ENCODE measurements around the gene REEP5. TPM values are rescaled to one million over a fixed set of nuclear protein-coding genes. Genes with fewer than 3 reads are reported as not detected.
"Not testable (repeated sequence)": the region's sequence is repeated elsewhere in the genome, so short reads cannot be mapped to it uniquely, and the experiment has no call there.

The REEP5 gene
- total RNA-seq, 4 donors from 2014 or later: 65.7 to 91.6 (median 79.0) TPM

- 89% methylated on average over 3 of the region's 3 CpGs for WGBS
- no peak overlapping the region for H3K4me3 ChIP-seq
- peaks cover 32% of the 10 kb centered on the region for H3K36me3 ChIP-seq
- TF ChIP-seq POLR2A (IDR thresholded peaks at IDR 0.05) (no peak), EP300 (IDR thresholded peaks at IDR 0.05) (no peak), CTCF (IDR thresholded peaks at IDR 0.05) (no peak), POLR2AphosphoS5 (IDR thresholded peaks at IDR 0.05) (no peak)
- H3K27ac ChIP-seq: no peak overlapping the region
- H3K4me1 ChIP-seq: peaks cover 9% of the 10 kb centered on the region
- H3K9me3 ChIP-seq: no peaks in the 10 kb centered on the region
- DNase-seq (ENCODE audit: low spot score in 2 of 2): no peak
- no peaks in the 10 kb centered on the region for H3K27me3 ChIP-seq
Observed at GRCh38 chr5:112906637-112907036, 15.4 kb downstream of the REEP5 start.

GRCh38 chr5:112904996-112905395 lies 17.0 kb downstream of the REEP5 start:
- H3K36me3 ChIP-seq: peaks cover 39% of the 10 kb centered on the region
- DNase-seq (ENCODE audit: low spot score in 2 of 2); H3K4me3 ChIP-seq; H3K4me1 ChIP-seq; H3K27me3 ChIP-seq; H3K27ac ChIP-seq; H3K9me3 ChIP-seq: not testable (repeated sequence)
- 78% methylated on average over 3 of the region's 3 CpGs for WGBS

- no peaks in the 10 kb centered on the region for H3K27me3 ChIP-seq
- WGBS: 92% methylated on average over 3 of the region's 3 CpGs
- DNase-seq (ENCODE audit: low spot score in 2 of 2): no peak
- peaks cover 7% of the 10 kb centered on the region for H3K4me1 ChIP-seq
- H3K9me3 ChIP-seq: no peaks in the 10 kb centered on the region
- no peak overlapping the region for H3K4me3 ChIP-seq
- H3K36me3 ChIP-seq: peaks cover 51% of the 10 kb centered on the region
- TF ChIP-seq POLR2A (IDR thresholded peaks at IDR 0.05) (no peak), EP300 (IDR thresholded peaks at IDR 0.05) (no peak), CTCF (IDR thresholded peaks at IDR 0.05) (no peak), POLR2AphosphoS5 (IDR thresholded peaks at IDR 0.05) (no peak)
- H3K27ac ChIP-seq: no peak overlapping the region
Observed at GRCh38 chr5:112902561-112902960, 19.5 kb downstream of the REEP5 start.

- Histone ChIP-seq H3K27ac (no peak overlapping the region), H3K27me3 (no peaks in the 10 kb centered on the region), H3K9me3 (no peaks in the 10 kb centered on the region), H3K4me3 (no peak overlapping the region), H3K4me1 (no peaks in the 10 kb centered on the region), H3K36me3 (peaks cover 58% of the 10 kb centered on the region)
- no peak for DNase-seq (ENCODE audit: low spot score in 2 of 2)
- WGBS: 89% methylated on average over 3 of the region's 3 CpGs
- TF ChIP-seq EP300 (IDR thresholded peaks at IDR 0.05) (no peak), CTCF (IDR thresholded peaks at IDR 0.05) (no peak)
Observed at GRCh38 chr5:112895682-112896081, 26.3 kb downstream of the REEP5 start.

- WGBS: 96% methylated on average over 13 of the region's 13 CpGs
Observed at GRCh38 chr5:112892776-112893175, 29.3 kb downstream of the REEP5 start.

GRCh38 chr5:112892066-112892465 lies 30.0 kb downstream of the REEP5 start:
- peaks cover 46% of the 10 kb centered on the region for H3K36me3 ChIP-seq

More at GRCh38 chr5:112892776-112893175, 29.3 kb downstream of the REEP5 start:
- Histone ChIP-seq H3K27ac (no peak overlapping the region), H3K4me3 (no peak overlapping the region), H3K27me3 (no peaks in the 10 kb centered on the region), H3K36me3 (peaks cover 45% of the 10 kb centered on the region), H3K9me3 (no peaks in the 10 kb centered on the region), H3K4me1 (no peaks in the 10 kb centered on the region)
- DNase-seq (ENCODE audit: low spot score in 2 of 2): no peak
- TF ChIP-seq EP300 (IDR thresholded peaks at IDR 0.05): no peak
- no peak for TF ChIP-seq CTCF (IDR thresholded peaks at IDR 0.05)
- no peak for TF ChIP-seq POLR2AphosphoS5 (IDR thresholded peaks at IDR 0.05)
- no peak for TF ChIP-seq POLR2A (IDR thresholded peaks at IDR 0.05)

More at GRCh38 chr5:112892066-112892465, 30.0 kb downstream of the REEP5 start:
- not testable (repeated sequence) for H3K4me1 ChIP-seq; H3K9me3 ChIP-seq; H3K27ac ChIP-seq; DNase-seq (ENCODE audit: low spot score in 2 of 2); H3K4me3 ChIP-seq; H3K27me3 ChIP-seq
- 81% methylated on average over 8 of the region's 8 CpGs for WGBS
